GM08714 (cell line): ENCODE data around the gene CTNNA3.

Experiments used
- H3K4me3 ChIP-seq: fragments of 200-500 bp; sonication (Bioruptor generic); 2 replicates; pipeline ENCODE4 v1.5.1; 2014; ENCODE audit warnings: mild to moderate bottlenecking, low read length, inconsistent platforms
- ZNF274 ChIP-seq: IDR thresholded peaks from 2 replicates; pipeline ENCODE4 v1.6.1; 2012; ENCODE audit warnings: mild to moderate bottlenecking, low read depth, low read length

The CTNNA3 gene

GRCh38 chr10:65952086-65952485, 1743.9 kb downstream of the CTNNA3 start:
- H3K4me3 ChIP-seq = no peak overlapping the region
- TF ChIP-seq ZNF274 = no peak

- no peak overlapping the region for H3K4me3 ChIP-seq
- TF ChIP-seq ZNF274 = no peak
Observed at GRCh38 chr10:65950075-65950474, 1745.9 kb downstream of the CTNNA3 start.

DNA sequence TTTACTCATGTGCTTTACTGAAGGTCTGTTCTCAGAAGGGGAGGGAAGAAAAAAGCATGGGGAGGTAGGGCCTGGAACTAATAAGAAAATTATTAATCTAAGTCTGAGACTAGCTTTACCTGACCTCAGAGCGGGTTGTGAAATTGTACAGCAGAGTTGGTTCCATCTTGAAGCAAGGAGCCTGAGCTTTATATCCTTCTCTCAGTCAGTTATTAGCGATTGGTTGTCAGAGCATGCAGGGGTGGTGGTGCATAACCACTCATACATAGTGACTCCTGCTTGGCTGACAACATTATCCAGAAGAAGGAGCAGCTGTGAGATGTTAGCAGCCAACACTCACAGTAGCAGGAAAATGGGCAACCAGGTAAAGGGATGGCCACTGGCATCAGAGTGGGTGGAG, 1746.5 kb downstream of the CTNNA3 start:
- H3K4me3 ChIP-seq = no peak overlapping the region
- no peak for TF ChIP-seq ZNF274

GRCh38 chr10:65945061-65945460, 1750.9 kb downstream of the CTNNA3 start:
- no peak for TF ChIP-seq ZNF274

DNA sequence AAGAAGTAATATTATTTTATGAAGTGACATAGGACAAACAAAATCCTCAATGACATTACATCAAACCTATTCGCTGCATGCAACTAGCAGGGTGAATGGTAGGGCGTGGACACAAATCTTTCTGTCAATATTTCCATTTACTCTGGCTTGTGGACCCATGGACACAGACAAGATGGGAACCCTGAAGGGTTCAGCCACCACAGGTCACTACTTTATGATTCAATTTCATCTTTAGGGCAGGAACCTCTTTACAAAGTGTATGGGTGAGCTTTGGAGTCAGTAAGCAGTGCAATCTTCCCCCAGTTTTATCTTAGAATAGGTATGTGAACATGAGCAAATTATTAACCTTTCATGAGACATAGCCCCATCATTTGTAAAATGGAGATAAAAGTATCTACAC, 1752.5 kb downstream of the CTNNA3 start:
- no peak overlapping the region for H3K4me3 ChIP-seq
- TF ChIP-seq ZNF274 = no peak

More at GRCh38 chr10:65945061-65945460, 1750.9 kb downstream of the CTNNA3 start:
- no peak overlapping the region for H3K4me3 ChIP-seq

DNA sequence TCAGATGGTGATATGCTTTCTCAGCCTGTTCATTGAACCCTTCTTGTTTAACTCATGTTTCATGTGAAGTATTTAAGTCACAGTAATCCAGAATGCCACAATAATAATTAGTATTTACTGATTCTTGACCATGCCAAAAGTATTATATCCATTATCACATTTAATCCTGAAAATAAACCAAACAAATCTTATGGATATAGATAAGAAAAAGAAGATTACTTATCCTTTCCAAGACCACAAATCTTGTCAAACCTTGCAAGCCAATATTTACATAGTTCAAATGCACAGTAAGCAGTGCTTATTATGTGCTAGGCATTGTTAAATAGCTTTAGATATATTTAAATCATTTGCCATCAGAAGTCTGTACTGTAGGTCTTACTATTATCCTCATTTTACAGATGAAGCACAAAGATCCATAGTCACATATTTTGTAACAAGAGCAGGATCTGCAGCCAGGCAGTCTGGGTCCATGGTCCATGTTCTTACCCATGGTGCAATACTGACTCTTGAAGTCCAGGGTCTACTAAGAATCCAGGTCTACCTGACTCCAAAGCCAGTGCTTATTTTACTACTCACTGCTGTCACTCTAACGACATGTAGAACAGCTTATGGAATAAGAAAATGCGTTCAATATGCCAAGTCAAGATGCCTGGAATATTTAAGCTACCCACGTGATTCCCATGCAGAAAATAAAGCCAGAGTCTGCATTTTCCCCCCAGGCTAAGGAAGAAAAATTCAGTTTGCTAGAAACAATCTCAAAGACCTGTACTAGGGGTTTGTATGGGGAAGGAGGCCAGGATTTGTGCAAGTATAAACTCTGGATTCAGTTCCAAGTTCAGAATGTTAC, 1755.0 kb downstream of the CTNNA3 start:
- no peak overlapping the region for H3K4me3 ChIP-seq
- TF ChIP-seq ZNF274 = no peak

GRCh38 chr10:65940105-65940504, 1755.9 kb downstream of the CTNNA3 start:
- no peak overlapping the region for H3K4me3 ChIP-seq
- no peak for TF ChIP-seq ZNF274

- H3K4me3 ChIP-seq = no peak overlapping the region
- no peak for TF ChIP-seq ZNF274
Observed at GRCh38 chr10:65931291-65932070, 1764.5 kb downstream of the CTNNA3 start.

DNA sequence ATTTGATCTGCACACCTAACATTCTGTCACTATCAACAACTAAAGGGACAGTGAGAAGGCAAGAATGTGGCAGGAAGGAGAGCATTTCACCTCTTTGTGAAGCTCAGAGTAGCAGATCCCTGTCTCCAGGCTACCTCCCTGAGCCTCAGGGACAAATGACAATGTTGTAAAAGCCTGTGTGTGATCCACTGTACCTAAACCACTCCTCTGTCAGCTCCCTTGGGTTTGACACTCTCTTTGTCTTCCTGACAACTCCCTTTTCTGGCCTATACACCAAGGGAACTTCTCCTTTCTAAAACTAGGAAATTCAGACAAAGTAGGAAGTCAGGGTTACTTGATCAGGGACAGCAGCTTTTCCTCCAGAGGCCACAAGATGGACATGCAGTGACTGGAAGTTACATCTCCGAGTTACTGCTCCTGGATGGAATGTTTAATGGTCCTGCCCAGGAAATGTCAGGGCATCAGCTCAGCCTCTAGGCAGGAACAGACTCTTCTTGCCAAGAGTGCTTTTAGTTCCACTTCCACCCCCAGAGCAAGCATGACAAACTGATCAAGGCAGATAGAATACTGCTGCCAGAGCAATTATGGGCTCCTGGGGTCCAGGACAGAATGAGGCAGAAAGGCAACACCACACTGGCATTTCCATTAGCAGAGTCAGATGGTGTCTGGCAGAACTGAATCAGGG, 1784.7 kb downstream of the CTNNA3 start:
- no peak overlapping the region for H3K4me3 ChIP-seq
- TF ChIP-seq ZNF274 = no peak

DNA sequence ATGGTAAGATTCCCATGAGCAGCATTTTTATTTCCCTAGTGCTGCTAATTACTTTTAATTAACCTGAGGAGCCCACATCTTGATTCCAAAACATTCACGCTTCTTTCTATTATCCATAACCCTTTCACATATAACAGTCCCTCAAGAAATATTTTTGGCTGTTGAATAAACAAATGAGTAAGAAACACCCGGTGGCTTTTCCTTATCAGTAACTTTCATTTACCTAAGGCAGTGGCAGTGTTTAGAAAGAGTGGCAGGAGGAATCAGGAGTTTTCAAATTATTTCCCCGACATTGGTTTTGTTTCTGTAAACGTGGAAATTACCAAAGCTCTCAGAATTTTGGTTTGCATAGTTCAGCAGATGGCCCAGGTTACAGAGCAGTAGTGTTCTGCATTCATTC, 1785.8 kb downstream of the CTNNA3 start:
- no peak for TF ChIP-seq ZNF274
- H3K4me3 ChIP-seq = no peak overlapping the region

GRCh38 chr10:65907199-65907712, 1788.7 kb downstream of the CTNNA3 start:
- no peak for TF ChIP-seq ZNF274
- no peak overlapping the region for H3K4me3 ChIP-seq

DNA sequence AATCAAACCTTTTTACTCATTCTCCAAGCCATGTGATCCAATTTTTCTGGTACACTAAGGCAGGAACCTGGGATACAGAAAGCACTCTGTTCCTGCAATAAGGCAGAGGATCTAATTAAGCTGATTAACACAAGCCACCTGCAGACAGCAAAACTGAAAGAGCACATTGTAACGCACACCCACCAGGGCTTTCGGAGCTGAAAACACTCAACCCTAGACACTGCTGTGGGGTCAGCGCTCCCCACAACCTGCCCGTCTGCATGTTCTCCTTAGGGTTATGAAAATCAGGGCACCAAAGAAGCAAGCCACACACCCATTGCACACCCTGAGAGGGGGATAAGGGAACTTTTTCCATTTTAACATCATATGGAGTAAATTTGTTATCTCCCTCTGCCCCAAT, 1792.4 kb downstream of the CTNNA3 start:
- no peak overlapping the region for H3K4me3 ChIP-seq
- TF ChIP-seq ZNF274 = no peak

DNA sequence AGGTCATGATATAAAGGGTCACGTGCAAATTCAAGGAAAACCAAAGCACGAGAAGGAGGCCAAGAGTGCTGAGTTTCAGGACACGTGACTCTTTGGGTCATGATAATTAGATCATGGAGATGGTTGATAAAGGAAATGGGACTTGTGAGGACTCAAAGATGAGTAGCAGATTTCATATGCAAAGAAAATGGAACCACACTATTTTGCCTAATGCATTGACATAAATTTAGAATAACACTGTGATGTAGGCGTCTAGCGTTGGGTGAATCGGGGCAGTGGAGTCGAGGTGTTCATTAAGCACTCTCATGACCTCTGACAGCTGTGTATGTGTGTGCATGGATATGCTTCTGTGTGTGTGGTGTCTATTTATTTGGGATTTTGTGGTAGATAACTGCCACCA, 1795.7 kb downstream of the CTNNA3 start:
- H3K4me3 ChIP-seq = no peak overlapping the region
- no peak for TF ChIP-seq ZNF274

DNA sequence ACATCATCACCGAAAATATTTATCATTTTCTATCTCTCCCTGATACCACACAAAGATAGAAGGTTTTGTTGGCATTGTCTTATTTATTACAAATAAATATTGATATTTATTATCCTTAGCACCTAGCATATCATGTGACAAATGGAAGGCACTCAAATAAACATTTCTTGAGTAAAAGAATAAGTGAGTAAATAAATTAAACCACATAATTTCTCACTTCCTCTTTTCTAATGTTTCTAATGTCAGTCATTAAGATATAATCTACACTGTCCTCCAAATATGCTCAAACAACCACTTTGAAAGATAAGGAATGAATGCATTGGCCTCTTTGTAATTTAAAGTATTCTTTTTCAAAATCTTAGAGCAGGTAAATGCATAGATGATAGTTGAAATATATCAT, 1797.9 kb downstream of the CTNNA3 start:
- H3K4me3 ChIP-seq = no peak overlapping the region
- no peak for TF ChIP-seq ZNF274
